B cell (primary cell): Measurements from ENCODE around the gene AIMP2. TPM values are rescaled to one million over a fixed set of nuclear protein-coding genes. Genes with fewer than 3 reads are reported as not detected.
"Not testable (repeated sequence)": the region's sequence is repeated elsewhere in the genome, so short reads cannot be mapped to it uniquely, and the experiment has no call there.

Source experiments
- ATAC-seq: fragments of 200-7000 bp; cut with Tn5 transposase; one replicate; pipeline ENCODE4 v1.10.0; 2021; ENCODE audit warnings: low read depth, mild to moderate bottlenecking, moderate number of reproducible peaks, moderate library complexity
- CTCF ChIA-PET: fragments of 350-600 bp; sonication (Branson Sonifier 250); formaldehyde crosslinking; loops from one replicate; lab custom pipeline; 2021; ENCODE audit warnings: antibody characterized with exemption, inconsistent platforms; lab: Charles Lee
- POLR2A ChIA-PET: fragments of 350-600 bp; sonication (Branson Sonifier 250); formaldehyde crosslinking; loops from one replicate; lab custom pipeline; 2021; ENCODE audit warnings: antibody characterized with exemption; lab: Charles Lee
- DNase-seq: peaks from one replicate; pipeline ENCODE4 v3.0.0; 2013
- H2AFZ ChIP-seq: 2 replicates; pipeline ENCODE4 v1.6.1; 2012; ENCODE audit warnings: mild to moderate bottlenecking, low read depth, low read length; ENCODE audit not compliant: insufficient read depth, poor library complexity, severe bottlenecking
- H3K27ac ChIP-seq, 2 donors: 1 replicate in 1 of 2; 2 replicates in 1 of 2; pipeline ENCODE4 v1.5.1; 2012 to 2013; ENCODE audit warnings: low read length in 2 of 2, mild to moderate bottlenecking in 2 of 2, moderate library complexity in 1 of 2
- H3K27me3 ChIP-seq, 4 experiments: fragments of 200-600 bp in 1 of 4; sonication (generic) in 1 of 4; replicated peaks in 1 of 4; 1 replicate in 2 of 4; 2 replicates in 2 of 4; pipeline versions ENCODE4 v1.6.1 to v1.7.0; 2013 to 2016; ENCODE audit warnings: low read length in 3 of 4, mild to moderate bottlenecking in 2 of 4, mixed read lengths in 1 of 4, moderate library complexity in 1 of 4; ENCODE audit not compliant: insufficient read depth in 4 of 4, control insufficient read depth in 3 of 4; ENCODE audit errors: control extremely low read depth in 1 of 4
- H3K36me3 ChIP-seq, 2 experiments: replicated peaks in 1 of 2; 1 replicate in 1 of 2; 2 replicates in 1 of 2; pipeline versions ENCODE4 v1.6.1 to v1.7.1; 2013; ENCODE audit warnings: low read length in 1 of 2; ENCODE audit not compliant: insufficient read depth in 2 of 2, control insufficient read depth in 1 of 2; ENCODE audit errors: control extremely low read depth in 1 of 2, extremely low read depth in 1 of 2
- H3K4me1 ChIP-seq, 2 donors: fragments of 200-600 bp in 1 of 2; sonication (generic) in 1 of 2; 1 replicate in 1 of 2; 2 replicates in 1 of 2; pipeline versions ENCODE4 v1.5.1 to v1.6.1; 2013 to 2017; ENCODE audit warnings: low read length in 2 of 2; ENCODE audit not compliant: control insufficient read depth in 2 of 2, insufficient read depth in 2 of 2
- H3K4me2 ChIP-seq: replicated peaks from 2 replicates; pipeline ENCODE3; 2012; ENCODE audit warnings: mild to moderate bottlenecking, low read depth, low read length; ENCODE audit not compliant: poor library complexity, severe bottlenecking
- H3K4me3 ChIP-seq, 5 experiments: fragments of 200-600 bp in 1 of 5; sonication (generic) in 1 of 5; 1 replicate in 3 of 5; 2 replicates in 2 of 5; pipeline versions ENCODE4 v1.5.1 to v1.7.0; 2011 to 2016; ENCODE audit warnings: low read length in 4 of 5, mild to moderate bottlenecking in 4 of 5, low read depth in 2 of 5, control low read depth in 1 of 5, moderate library complexity in 1 of 5; ENCODE audit not compliant: insufficient read depth in 1 of 5; ENCODE audit errors: control extremely low read depth in 1 of 5, extremely low read depth in 1 of 5
- H3K79me2 ChIP-seq: fragments of 200-600 bp; sonication (generic); one replicate; pipeline ENCODE4 v1.6.0; 2016; ENCODE audit warnings: low read length; ENCODE audit not compliant: control insufficient read depth, insufficient read depth
- H3K9ac ChIP-seq: fragments of 200-600 bp; sonication (generic); 2 replicates; pipeline ENCODE4 v1.6.1; 2017; ENCODE audit warnings: mild to moderate bottlenecking, low read length, moderate library complexity
- H3K9me3 ChIP-seq, 3 donors: one replicate each; pipeline versions ENCODE4 v1.6.1 to v1.7.1; 2013; ENCODE audit warnings: low read length in 2 of 3; ENCODE audit not compliant: control insufficient read depth in 2 of 3, insufficient read depth in 1 of 3; ENCODE audit errors: control extremely low read depth in 1 of 3
- H4K20me1 ChIP-seq: 2 replicates; pipeline ENCODE4 v1.6.0; 2012; ENCODE audit warnings: mild to moderate bottlenecking, low read length; ENCODE audit not compliant: insufficient read depth, control insufficient read depth, poor library complexity, severe bottlenecking
- H3K27ac Mint-ChIP-seq: one replicate; pipeline ENCODE4 v1.8.0; 2021; ENCODE audit warnings: mixed read lengths
- H3K27me3 Mint-ChIP-seq: one replicate; pipeline ENCODE4 v1.8.0; 2021; ENCODE audit warnings: mixed read lengths
- H3K4me1 Mint-ChIP-seq: one replicate; pipeline ENCODE4 v1.8.0; 2021; ENCODE audit warnings: mixed read lengths
- H3K4me3 Mint-ChIP-seq: one replicate; pipeline ENCODE4 v1.8.0; 2021; ENCODE audit warnings: mixed read lengths
- H3K9me3 Mint-ChIP-seq: one replicate; pipeline ENCODE4 v1.8.0; 2022; ENCODE audit warnings: mixed read lengths; ENCODE audit not compliant: insufficient read depth
- WGBS: methylation state at CpG from one replicate; pipeline ENCODE4 v1.1.5; 2013; ENCODE audit warnings: missing lambda C conversion rate; ENCODE audit not compliant: insufficient coverage; 5-methylcytosine and 5-hydroxymethylcytosine counted together
- intact Hi-C: fragments of 100-400 bp; cut with micrococcal nuclease; formaldehyde crosslinking; loops from one replicate; pipeline ENCODE4 v1.10.0; 2022
- polyA plus RNA-seq: library from polyadenylated mRNA; depleted of rRNA; stranded (reverse); fragments of >200 nt; gene quantifications from 2 replicates; pipeline ENCODE4 v1.2.3, GENCODE V29; 2012
- total RNA-seq, 2 donors: library from RNA; stranded (reverse); fragments of 120-200 nt in 1 of 2; gene quantifications; 1 replicate in 1 of 2; 2 replicates in 1 of 2; pipeline versions ENCODE4 v1.2.3 to v1.2.4, GENCODE V29; 2013 to 2022

AIMP2 gene
- total and polyA plus RNA-seq, 2 donors (not counting 1 experiment from before 2014, with no cell fraction given) = 11.7 to 14.0 TPM

- 71% methylated on average over 9 of the region's 27 CpGs for WGBS
- H2AFZ ChIP-seq = peak overlapping the region; percentile 92
Measured at GRCh38 chr7:6007835-6008590, 1.1 kb upstream of the AIMP2 start.

GRCh38 chr7:6010370-6010769, 1.3 kb downstream of the AIMP2 start:
- peaks cover 63% of the 10 kb centered on the region for H3K79me2 ChIP-seq
- H3K9me3 ChIP-seq, H2AFZ ChIP-seq, POLR2A ChIA-PET, CTCF ChIA-PET, H3K27me3 Mint-ChIP-seq, H3K4me3 ChIP-seq, H3K9me3 Mint-ChIP-seq, H3K27ac ChIP-seq, H3K27me3 ChIP-seq, DNase-seq, ATAC-seq, intact Hi-C loops, H3K36me3 ChIP-seq, H3K4me1 ChIP-seq, H4K20me1 ChIP-seq, H3K9ac ChIP-seq, H3K4me2 ChIP-seq: not testable (repeated sequence)
- Mint-ChIP-seq H3K4me1 (peaks cover 38% of the 10 kb centered on the region), H3K27ac (peak overlapping the region; percentile 37), H3K4me3 (peak overlapping the region; percentile 70)
- 85% methylated on average over 4 of the region's 8 CpGs for WGBS

More at GRCh38 chr7:6007835-6008590, 1.1 kb upstream of the AIMP2 start:
- H3K36me3 ChIP-seq, H4K20me1 ChIP-seq, intact Hi-C loops, H3K9me3 Mint-ChIP-seq, H3K4me1 ChIP-seq, H3K27me3 ChIP-seq, H3K9me3 ChIP-seq, ATAC-seq, H3K27me3 Mint-ChIP-seq: not testable (repeated sequence)
- Histone ChIP-seq H3K27ac (peak overlapping the region in 1 of 2 donors; percentile 80), H3K9ac (peak overlapping the region; percentile 83), H3K4me2 (peak overlapping the region; percentile 90), H3K79me2 (peaks cover 53% of the 10 kb centered on the region), H3K4me3 (peak overlapping the region; percentile 47 to 93 (median 85))
- Mint-ChIP-seq H3K4me3 (peak overlapping the region; percentile 94), H3K27ac (peak overlapping the region; percentile 26), H3K4me1 (peaks cover 33% of the 10 kb centered on the region)
- peak; percentile 20 for DNase-seq
- CTCF ChIA-PET = interaction anchor here (1.1 to 3.6 kb wide), 5 partner anchors 10 to 342 kb away, joined by 3 to 29 read pairs (median 4); no protein-coding TSS in a partner anchor
- POLR2A ChIA-PET = interaction anchor here (0.6 kb wide), 1 partner anchor 12 kb away, joined by 4 read pairs; no protein-coding TSS in a partner anchor
